HG03039 (cell line): Measurements from ENCODE around the gene REXO5.

Source experiments
- ATAC-seq: cut with Tn5 transposase; IDR thresholded peaks from one replicate; pipeline ENCODE4 v1.9.1; 2021; ENCODE audit warnings: mild to moderate bottlenecking, moderate library complexity; ENCODE audit not compliant: unreplicated experiment

The REXO5 gene

GRCh38 chr16:20871258-20871657 lies 64.9 kb downstream of the REXO5 start:
- no peak for ATAC-seq

GRCh38 chr16:20871941-20872815 lies 65.9 kb downstream of the REXO5 start:
- ATAC-seq = no peak

- ATAC-seq = no peak
Observed at GRCh38 chr16:20873331-20873730, 67.0 kb downstream of the REXO5 start.

GRCh38 chr16:20874088-20874581 lies 67.8 kb downstream of the REXO5 start:
- no peak for ATAC-seq

- ATAC-seq = no peak
Observed at GRCh38 chr16:20875355-20875650, 69.0 kb downstream of the REXO5 start.

GRCh38 chr16:20878682-20879147 lies 72.4 kb downstream of the REXO5 start:
- no peak for ATAC-seq

GRCh38 chr16:20879175-20880040 lies 73.1 kb downstream of the REXO5 start:
- ATAC-seq = no peak

- ATAC-seq = no peak
Observed at GRCh38 chr16:20880867-20881502, 74.7 kb downstream of the REXO5 start.

- ATAC-seq = no peak
Observed at GRCh38 chr16:20881503-20881878, 75.2 kb downstream of the REXO5 start.

- no peak for ATAC-seq
Observed at GRCh38 chr16:20883554-20884239, 77.4 kb downstream of the REXO5 start.

GRCh38 chr16:20884240-20884556 lies 77.9 kb downstream of the REXO5 start:
- ATAC-seq = no peak

- no peak for ATAC-seq
Observed at GRCh38 chr16:20886320-20886719, 80.0 kb downstream of the REXO5 start.

- no peak for ATAC-seq
Observed at GRCh38 chr16:20887207-20887606, 80.9 kb downstream of the REXO5 start.

GRCh38 chr16:20889625-20890275 lies 83.4 kb downstream of the REXO5 start:
- ATAC-seq = no peak

GRCh38 chr16:20894388-20894787 lies 88.1 kb downstream of the REXO5 start:
- no peak for ATAC-seq

GRCh38 chr16:20897253-20897897 lies 91.0 kb downstream of the REXO5 start:
- ATAC-seq = no peak

- ATAC-seq = no peak
Observed at GRCh38 chr16:20897922-20898321, 91.6 kb downstream of the REXO5 start.

GRCh38 chr16:20899071-20899470 lies 92.7 kb downstream of the REXO5 start:
- ATAC-seq = no peak
